Measurements from ENCODE around the gene RNMT. TPM values are rescaled to one million over a fixed set of nuclear protein-coding genes. Genes with fewer than 3 reads are reported as not detected.

Gene RNMT
- polyA plus RNA-seq, 1 donor = 66.0 TPM

GRCh38 chr18:13809531-13810255 lies 83.2 kb downstream of the RNMT start:
- peak; percentile 46 for DNase-seq

- DNase-seq = no peak
These were observed 84.5 kb downstream of the RNMT start for GRCh38 chr18:13810950-13811485.

- no peak for DNase-seq
These were observed 85.5 kb downstream of the RNMT start for GRCh38 chr18:13811993-13812392.

DNA sequence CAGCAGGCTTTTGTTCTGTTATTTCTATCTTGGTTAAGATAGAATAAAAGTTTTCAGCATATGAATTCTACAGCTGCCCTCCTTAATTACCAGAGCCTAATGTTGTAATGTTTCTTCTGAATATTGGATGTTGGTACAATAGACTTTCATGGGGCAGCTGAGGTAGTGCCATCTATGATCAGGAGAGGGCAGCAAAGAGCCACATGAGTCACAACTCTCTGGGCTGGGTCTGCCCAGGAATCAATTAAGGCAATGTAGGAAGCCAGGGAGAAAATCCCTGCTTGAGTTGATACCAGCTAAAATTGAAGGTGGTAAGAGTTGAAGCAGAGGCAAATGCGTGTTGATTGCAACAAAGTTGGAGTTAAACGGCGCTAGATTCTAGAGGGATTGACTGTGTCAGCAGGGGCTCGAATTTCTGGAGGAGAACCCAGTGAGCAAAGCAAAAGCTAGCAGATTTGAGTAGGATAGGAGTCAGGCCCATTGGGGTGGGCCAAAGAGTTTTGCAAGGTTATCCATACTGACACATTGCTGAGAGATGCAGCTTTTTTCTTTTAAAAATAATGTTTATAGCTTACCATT lies 86.9 kb downstream of the RNMT start:
- DNase-seq = peak; percentile 68

Other genes with a start within 250 kb of the RNMT start
- gene FAM210A, start 115 bp upstream of the RNMT start, polyA plus RNA-seq (ENCODE audit: insufficient read length) = 21.7 TPM
- gene MC5R, start 97.5 kb downstream of the RNMT start, polyA plus RNA-seq (ENCODE audit: insufficient read length) = 0.22 TPM
- gene MC2R, start 188.9 kb downstream of the RNMT start, polyA plus RNA-seq (ENCODE audit: insufficient read length) = not detected

Measured in left kidney (tissue), 2 donors.